Heart right ventricle (tissue), 16 donors: ENCODE results near the gene PERM1. TPM values are rescaled to one million over a fixed set of nuclear protein-coding genes. Genes with fewer than 3 reads are reported as not detected.

Experiments used
- ATAC-seq, 8 donors: fragments of 200-7000 bp; cut with Tn5 transposase; one replicate each; pipeline ENCODE4 v1.9.1; 2020; ENCODE audit warnings: mild to moderate bottlenecking in 8 of 8, moderate library complexity in 8 of 8, moderate number of reproducible peaks in 1 of 8
- DNase-seq, 2 donors: peaks; one replicate each; pipeline ENCODE4 v3.0.0-alpha.2; 2020
- H3K27ac ChIP-seq, 10 donors: fragments of 200-600 bp; sonication (generic) in 2 of 10; one replicate each; pipeline versions ENCODE4 v1.5.0 to v1.8.0; 2020 to 2022; ENCODE audit warnings: mild to moderate bottlenecking in 3 of 10
- H3K27me3 ChIP-seq, 7 donors: fragments of 200-600 bp; one replicate each; pipeline ENCODE4 v1.8.0; 2021 to 2022; ENCODE audit warnings: mild to moderate bottlenecking in 2 of 7
- H3K36me3 ChIP-seq, 9 donors: fragments of 200-600 bp; sonication (generic) in 1 of 9; one replicate each; pipeline versions ENCODE4 v1.5.0 to v1.8.0; 2020 to 2022; ENCODE audit warnings: mild to moderate bottlenecking in 2 of 9
- H3K4me1 ChIP-seq, 9 donors: fragments of 200-600 bp; sonication (generic) in 1 of 9; one replicate each; pipeline versions ENCODE4 v1.5.0 to v1.8.0; 2020 to 2022; ENCODE audit warnings: mild to moderate bottlenecking in 4 of 9
- H3K4me3 ChIP-seq, 10 donors: fragments of 200-600 bp; sonication (generic) in 2 of 10; one replicate each; pipeline versions ENCODE4 v1.5.0 to v1.8.0; 2020 to 2022; ENCODE audit warnings: mild to moderate bottlenecking in 7 of 10, moderate library complexity in 2 of 10
- H3K9me3 ChIP-seq, 11 donors: fragments of 200-600 bp in 10 of 11; sonication (generic) in 2 of 11; one replicate each; pipeline versions ENCODE4 v1.5.0 to v1.8.0; 2013 to 2022; ENCODE audit warnings: mild to moderate bottlenecking in 2 of 11, control low read depth in 1 of 11, moderate library complexity in 1 of 11
- CTCF ChIP-seq, 9 donors: fragments of 200-600 bp; sonication (generic) in 2 of 9; IDR thresholded peaks; one replicate each; pipeline versions ENCODE4 v1.5.0 to v1.8.0; 2021 to 2022; ENCODE audit warnings: antibody characterized with exemption in 9 of 9, mild to moderate bottlenecking in 5 of 9, moderate library complexity in 1 of 9
- WGBS, 2 donors: extraction: QIAGEN DNeasy Blood & Tissue Kit; methylation state at CpG; one replicate each; pipeline ENCODE4 v1.1.7; 2013; ENCODE audit warnings: inconsistent platforms in 1 of 2; 5-methylcytosine and 5-hydroxymethylcytosine counted together
- intact Hi-C, 10 donors: fragments of 100-400 bp; cut with DNase I; formaldehyde crosslinking; loops; one replicate each; pipeline versions ENCODE4 v1.11.1 to v1.14.2; 2022
- polyA plus RNA-seq, 2 donors: library from polyadenylated mRNA; stranded (reverse); fragments of 200-250 nt; gene quantifications; one replicate each; pipeline ENCODE4 v1.2.3, GENCODE V29; 2013
- total RNA-seq, 10 donors: library from RNA; stranded (reverse); fragmentation: NEBNext Ultra II Directional in 3 of 10; extraction: Animal tissue kit (Norgen Biotek cat#: 25700) in 3 of 10; gene quantifications; one replicate each; pipeline versions ENCODE4 v1.2.1 to v1.2.4, GENCODE V29; 2021 to 2023
- donor health status: Arrhythmogenic right ventricular cardiomyopathy.
- donor health status: ischemic (EF 13 %, LVEDD 7.1; RV severe dilation, severe dysfunction).
- donor health status: healthy with polysubstance abuse.
- donor health status: DM: no; HTN: yes; CAD: no.
- donor health status: DM: no; HTN: no; CAD: no.
- donor health status: ischemic (EF 25% LVEDD 6.9; RV normal size, moderate dysfunction).
- donor health status: ischemic (EF 25% LVEDD 5.7; RV mildly dilated, moderate dysfunction).
- donor health status: healthy.
- donor health status: DM: yes; HTN: yes; CAD: no.
- donor health status: Ischemic cardiomyopathy.
- donor health status: ischemic (EF 35%, LVEDD 5.7; RV mildly dilated, moderate dysfunction).
- donor health status: nonischemic (EF 11% LVEDD 7.7; RV severe dilation, severe dysfunction).
- donor health status: DM: yes; HTN: yes; CAD: no.
- donor health status: PGD.
- donor health status: ischemic (EF 29% LVEDD 5.4; RV normal size, mild dysfunction).
- donor health status: nonischemic (EF 23%, LVEDD 6.1; RV moderate dilation, normal function).

Gene PERM1
- total and polyA plus RNA-seq, 12 donors, result 55.1 to 513 (median 122) TPM

GRCh38 chr1:942411-942821, 39.5 kb downstream of the PERM1 start:
- WGBS, 2 donors, result 2 to 3% methylated on average over 29 to 48 of the region's 48 CpGs
- peak overlapping the region in 6 of 10 donors; percentile 56 to 87 (median 72) for H3K27ac ChIP-seq

GRCh38 chr1:941588-942383, 40.1 kb downstream of the PERM1 start:
- DNase-seq (peak; percentile 67 to 71), ATAC-seq (peak in 7 of 8 donors; percentile 25 to 51 (median 45))
- Histone ChIP-seq H3K9me3 (no peaks in the 10 kb centered on the region), H3K27ac (peak overlapping the region in 7 of 10 donors; percentile 45 to 87 (median 69)), H3K4me1 (peaks cover 3 to 55% (median 33%) of the 10 kb centered on the region in 9 donors), H3K4me3 (peak overlapping the region; percentile 4 to 51 (median 46)), H3K27me3 (peaks cover 11 to 69% (median 58%) of the 10 kb centered on the region in 7 donors), H3K36me3 (peaks cover 0 to 25% (median 20%) of the 10 kb centered on the region in 9 donors)
- no peak for TF ChIP-seq CTCF (IDR thresholded peaks at IDR 0.05)
- intact Hi-C loops, result loop anchor here in 1 of 10 donors (2.0 kb wide), 1 partner anchor 21 kb away; no protein-coding TSS in a partner anchor
- 0 to 1% methylated on average over 75 to 94 of the region's 98 CpGs for WGBS, 2 donors

More at GRCh38 chr1:942411-942821, 39.5 kb downstream of the PERM1 start:
- Histone ChIP-seq H3K9me3 (no peaks in the 10 kb centered on the region), H3K4me3 (peak overlapping the region in 9 of 10 donors; percentile 11 to 51 (median 48)), H3K27me3 (peaks cover 11 to 63% (median 53%) of the 10 kb centered on the region in 7 donors), H3K36me3 (peaks cover 0 to 32% (median 23%) of the 10 kb centered on the region in 9 donors), H3K4me1 (peaks cover 3 to 55% (median 33%) of the 10 kb centered on the region in 9 donors)
- ATAC-seq (no peak), DNase-seq (no peak)
- intact Hi-C loops, result no loop called here
- no peak for TF ChIP-seq CTCF (IDR thresholded peaks at IDR 0.05)

DNA sequence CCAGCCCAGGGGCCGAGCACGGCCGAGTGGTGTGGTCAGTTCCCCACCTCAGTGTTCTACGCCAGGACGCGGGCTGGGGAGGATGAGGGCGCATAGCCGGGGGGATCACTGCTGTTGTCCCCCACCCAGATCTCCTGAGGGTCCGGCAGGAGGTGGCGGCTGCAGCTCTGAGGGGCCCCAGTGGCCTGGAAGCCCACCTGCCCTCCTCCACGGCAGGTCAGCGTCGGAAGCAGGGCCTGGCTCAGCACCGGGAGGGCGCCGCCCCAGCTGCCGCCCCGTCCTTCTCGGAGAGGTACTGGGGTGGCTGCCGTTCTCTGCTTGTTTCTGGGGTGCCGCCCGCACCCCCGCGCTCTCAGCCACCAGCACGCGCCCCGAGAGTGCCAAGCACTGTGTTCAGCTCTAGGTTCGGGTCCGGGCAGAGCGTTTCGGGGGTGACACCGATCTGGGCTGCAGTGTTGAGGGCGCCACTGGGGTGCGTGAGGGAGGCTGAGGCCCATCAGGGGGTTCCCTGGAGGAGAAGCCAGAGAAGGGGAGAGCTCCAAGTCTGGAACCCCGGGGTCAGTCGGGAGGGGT, 40.8 kb downstream of the PERM1 start:
- DNase-seq (no peak), ATAC-seq (no peak)
- TF ChIP-seq CTCF (IDR thresholded peaks at IDR 0.05), result no peak
- peaks cover 15 to 76% (median 65%) of the 10 kb centered on the region in 7 donors for H3K27me3 ChIP-seq
- intact Hi-C loops, result loop anchor here in 1 of 10 donors (2.0 kb wide), 1 partner anchor 20 kb away; no protein-coding TSS in a partner anchor
- WGBS, 2 donors, result 3 to 4% methylated on average over 33 to 36 of the region's 36 CpGs
- H3K9me3 ChIP-seq, result no peaks in the 10 kb centered on the region
- H3K4me1 ChIP-seq, result peaks cover 3 to 56% (median 35%) of the 10 kb centered on the region in 9 donors
- peak overlapping the region in 8 of 10 donors; percentile 36 to 82 (median 64) for H3K27ac ChIP-seq
- peaks cover 0 to 18% (median 13%) of the 10 kb centered on the region in 9 donors for H3K36me3 ChIP-seq
- peak overlapping the region in 9 of 10 donors; percentile 4 to 51 (median 48) for H3K4me3 ChIP-seq
